AG09309 (cell line): Measurements from ENCODE around the gene MAN1C1.

Source experiments
- DNase-seq: peaks from one replicate; pipeline ENCODE4 v3.0.0-alpha.2; 2010; ENCODE audit warnings: low read depth
- H3K4me3 ChIP-seq: 2 replicates; pipeline ENCODE4 v1.5.1; 2011; ENCODE audit warnings: mild to moderate bottlenecking, low read depth, low read length, moderate library complexity; ENCODE audit not compliant: control insufficient read depth
- TF ChIP-seq, protein P1 (sequence below): IDR thresholded peaks from 2 replicates; pipeline ENCODE4 v1.5.1; 2011; ENCODE audit warnings: mild to moderate bottlenecking, low read depth, low read length, inconsistent platforms; ENCODE audit not compliant: insufficient read depth, control insufficient read depth; ENCODE audit errors: missing control alignments

MAN1C1 gene

DNA sequence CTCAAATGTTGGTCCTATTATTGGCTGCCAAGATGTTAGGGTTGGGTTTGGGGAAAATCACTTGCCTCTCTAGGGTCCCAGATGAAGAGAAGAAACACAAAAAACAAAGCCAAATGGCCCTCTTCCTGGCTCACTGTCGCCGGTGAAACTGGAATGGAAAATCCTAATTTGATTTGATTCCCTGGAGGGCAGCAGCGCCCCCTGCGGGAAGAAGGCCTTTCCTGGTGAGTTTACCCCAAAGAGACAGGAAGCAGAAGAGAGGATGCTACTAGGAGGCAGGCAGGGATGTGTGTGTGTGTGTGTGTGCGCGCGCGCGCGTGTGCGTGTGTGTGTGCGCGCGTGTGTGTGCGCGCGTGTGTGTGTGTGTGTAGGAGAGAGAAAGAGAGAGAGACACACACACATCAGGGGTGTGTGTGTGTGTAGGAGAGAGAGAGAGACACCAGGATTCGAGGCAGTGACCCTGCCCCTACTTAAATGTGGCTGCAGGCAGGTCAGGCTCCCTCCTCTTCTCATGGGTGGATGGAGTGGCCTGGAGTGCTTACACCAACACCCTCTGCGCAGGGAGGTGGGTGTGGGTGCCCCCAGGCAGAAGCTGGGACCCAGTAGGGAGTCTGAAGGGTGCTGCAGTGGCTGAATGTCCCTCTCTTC lies 180.3 kb downstream of the MAN1C1 start:
- DNase-seq = no peak
- H3K4me3 ChIP-seq = no peak overlapping the region
- TF ChIP-seq, protein P1, sequence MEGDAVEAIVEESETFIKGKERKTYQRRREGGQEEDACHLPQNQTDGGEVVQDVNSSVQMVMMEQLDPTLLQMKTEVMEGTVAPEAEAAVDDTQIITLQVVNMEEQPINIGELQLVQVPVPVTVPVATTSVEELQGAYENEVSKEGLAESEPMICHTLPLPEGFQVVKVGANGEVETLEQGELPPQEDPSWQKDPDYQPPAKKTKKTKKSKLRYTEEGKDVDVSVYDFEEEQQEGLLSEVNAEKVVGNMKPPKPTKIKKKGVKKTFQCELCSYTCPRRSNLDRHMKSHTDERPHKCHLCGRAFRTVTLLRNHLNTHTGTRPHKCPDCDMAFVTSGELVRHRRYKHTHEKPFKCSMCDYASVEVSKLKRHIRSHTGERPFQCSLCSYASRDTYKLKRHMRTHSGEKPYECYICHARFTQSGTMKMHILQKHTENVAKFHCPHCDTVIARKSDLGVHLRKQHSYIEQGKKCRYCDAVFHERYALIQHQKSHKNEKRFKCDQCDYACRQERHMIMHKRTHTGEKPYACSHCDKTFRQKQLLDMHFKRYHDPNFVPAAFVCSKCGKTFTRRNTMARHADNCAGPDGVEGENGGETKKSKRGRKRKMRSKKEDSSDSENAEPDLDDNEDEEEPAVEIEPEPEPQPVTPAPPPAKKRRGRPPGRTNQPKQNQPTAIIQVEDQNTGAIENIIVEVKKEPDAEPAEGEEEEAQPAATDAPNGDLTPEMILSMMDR = peak; percentile 92

DNA sequence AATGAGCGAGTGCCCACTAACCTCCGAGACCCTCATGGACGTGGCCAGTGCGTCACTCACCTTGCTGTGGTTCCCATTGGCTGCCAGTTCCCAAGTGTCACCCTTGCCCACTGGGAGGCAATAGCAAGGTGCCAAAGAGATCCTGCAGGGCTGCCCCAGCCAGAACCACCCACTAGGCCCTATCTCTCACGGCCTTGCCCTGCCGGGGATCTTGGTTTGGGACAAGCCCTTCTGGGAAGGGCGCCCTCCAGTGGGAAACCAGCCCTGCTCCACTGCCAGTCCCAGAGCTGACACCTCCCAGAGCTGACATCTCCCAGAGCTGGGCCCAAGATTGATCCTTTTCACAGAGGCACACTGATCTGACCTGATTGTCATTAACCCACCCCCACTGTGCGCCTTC lies 181.3 kb downstream of the MAN1C1 start:
- no peak overlapping the region for H3K4me3 ChIP-seq
- TF ChIP-seq, protein P1 = peak; percentile 64
- no peak for DNase-seq

DNA sequence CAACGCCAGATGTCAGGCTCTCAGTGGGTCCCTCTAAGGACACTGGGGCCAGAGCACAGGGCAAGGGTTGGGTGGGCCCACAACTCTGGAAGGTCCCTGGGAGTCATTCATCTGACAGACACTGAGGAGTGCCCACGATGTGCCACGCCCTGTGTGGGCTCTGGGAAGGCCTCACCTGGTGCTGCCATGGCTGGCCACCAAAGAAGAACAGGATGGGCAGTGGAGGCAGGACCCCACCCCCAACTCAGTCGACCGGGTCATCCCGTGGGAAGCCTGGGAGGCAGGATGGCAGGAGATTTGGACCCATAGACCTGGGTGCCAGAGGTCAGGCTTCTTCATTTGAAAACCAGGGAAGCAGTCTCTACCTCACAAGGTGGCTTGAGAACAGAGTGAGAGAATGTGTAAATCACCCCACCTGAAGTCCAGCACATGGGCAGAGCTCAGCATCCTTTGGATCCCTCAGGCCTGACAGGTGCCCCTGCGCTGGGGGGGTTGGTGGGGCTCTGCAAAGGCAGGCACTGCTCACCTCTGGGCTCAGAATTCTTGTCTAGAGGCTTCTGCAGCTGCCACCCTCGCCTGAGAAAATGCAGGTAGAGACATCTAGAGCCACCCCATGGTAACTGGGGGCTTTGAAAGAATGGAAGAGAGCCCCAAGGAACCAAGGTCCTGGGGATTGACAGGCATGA lies 182.2 kb downstream of the MAN1C1 start:
- TF ChIP-seq, protein P1 = no peak
- no peak overlapping the region for H3K4me3 ChIP-seq
- DNase-seq = no peak

DNA sequence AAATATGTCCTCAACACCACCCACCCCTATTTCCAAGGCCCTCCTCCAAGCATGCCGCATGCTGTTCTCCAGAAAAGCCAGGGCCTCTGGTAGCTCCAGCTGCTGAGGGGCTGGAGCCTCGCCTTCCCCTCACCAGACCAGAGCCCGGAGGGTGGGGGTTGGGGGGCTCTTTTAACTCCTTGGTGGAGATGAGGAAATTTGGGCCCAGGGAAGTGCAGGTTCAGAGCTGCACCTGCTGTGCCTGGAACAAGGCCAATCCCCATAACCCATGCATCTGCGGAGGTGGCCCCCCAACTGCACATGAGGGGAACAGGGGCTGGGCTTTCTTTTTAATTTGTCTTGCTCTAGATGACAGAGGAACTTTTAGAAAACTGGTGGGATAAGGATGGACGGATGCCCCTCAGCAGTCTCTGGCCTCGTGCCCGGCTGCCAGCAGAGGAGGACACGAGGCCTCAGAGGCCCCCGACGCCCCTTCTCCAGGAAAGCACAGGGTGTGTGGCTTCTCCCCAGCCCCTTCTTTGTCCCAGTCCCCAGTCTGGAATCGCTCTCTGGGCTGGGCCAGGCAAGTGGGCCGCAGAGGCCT lies 182.9 kb downstream of the MAN1C1 start:
- TF ChIP-seq, protein P1 = no peak
- no peak for DNase-seq
- peak overlapping the region; percentile 54 for H3K4me3 ChIP-seq

DNA sequence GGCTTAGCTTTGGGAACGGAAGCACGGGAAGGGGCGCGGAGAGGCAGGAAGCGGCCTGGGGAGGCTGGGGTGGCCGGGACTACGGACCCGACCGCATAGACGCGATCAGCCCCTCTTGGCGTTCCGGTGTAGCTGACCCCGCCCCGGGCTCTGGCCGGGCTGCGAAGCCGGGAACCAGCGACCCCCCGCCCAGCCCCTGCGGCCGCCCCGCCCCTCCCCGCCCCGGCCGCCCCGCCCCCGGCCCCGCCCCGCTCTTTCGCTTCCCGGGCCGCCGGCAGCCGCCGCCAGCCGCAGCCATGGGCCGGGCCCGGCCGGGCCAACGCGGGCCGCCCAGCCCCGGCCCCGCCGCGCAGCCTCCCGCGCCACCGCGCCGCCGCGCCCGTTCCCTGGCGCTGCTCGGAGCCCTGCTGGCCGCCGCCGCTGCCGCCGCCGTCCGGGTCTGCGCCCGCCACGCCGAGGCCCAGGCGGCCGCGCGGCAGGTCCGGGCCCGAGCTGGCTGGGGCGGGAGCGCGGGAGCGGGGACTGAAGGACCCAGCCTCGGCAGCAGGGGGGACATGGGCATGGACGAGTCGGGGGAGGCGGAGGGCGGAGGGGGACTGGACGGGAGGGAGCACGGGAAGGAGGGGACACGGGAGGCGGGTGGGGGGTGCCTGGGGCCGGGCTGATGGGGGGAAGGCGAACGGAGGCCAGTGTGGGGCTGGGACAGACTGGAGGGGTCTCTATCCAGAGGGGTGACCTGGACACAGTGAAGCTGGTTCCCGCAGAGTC lies 183.5 kb downstream of the MAN1C1 start, which contains the start of gene SELENON:
Gene SELENON (plus strand): TSS at position 259 of the 768 bp plus-strand sequence. CDS start 38 bp downstream, at position 297.
- peak within 1 kb of the TSS; percentile 54 for H3K4me3 ChIP-seq
- no peak for DNase-seq
- TF ChIP-seq, protein P1 = no peak

DNA sequence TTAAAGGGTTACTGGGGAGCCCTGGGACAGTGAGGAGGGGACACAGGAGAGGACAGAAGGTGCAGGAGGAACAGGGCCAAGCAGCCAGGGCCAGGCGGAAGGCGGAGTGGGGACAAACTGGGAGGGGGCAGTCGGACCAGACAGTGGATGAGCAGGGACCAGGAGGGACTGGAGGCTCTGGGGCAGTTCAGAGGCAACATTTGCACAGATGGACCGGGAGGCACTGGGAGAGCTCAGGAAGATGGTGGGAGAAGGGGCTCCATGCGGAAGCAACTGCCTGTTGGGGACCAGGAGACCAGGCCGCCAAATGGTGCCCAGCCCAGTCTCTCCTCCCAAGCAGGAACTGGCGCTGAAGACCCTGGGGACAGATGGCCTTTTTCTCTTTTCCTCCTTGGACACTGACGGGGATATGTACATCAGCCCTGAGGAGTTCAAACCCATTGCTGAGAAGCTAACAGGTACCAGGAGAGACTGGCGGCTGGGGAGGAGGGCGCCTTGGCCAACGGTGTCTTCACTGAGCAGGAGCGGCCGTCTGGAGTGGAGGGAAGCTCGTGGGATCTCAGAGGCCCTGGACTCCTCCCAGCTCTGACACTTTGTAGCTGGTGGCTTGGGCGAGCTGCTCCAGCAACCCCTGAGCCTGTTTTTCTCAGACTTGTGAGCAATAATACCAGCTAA lies 184.2 kb downstream of the MAN1C1 start:
- peak overlapping the region; percentile 45 for H3K4me3 ChIP-seq
- DNase-seq = no peak
- TF ChIP-seq, protein P1 = no peak
